Pancreas (tissue), 10 donors: Measurements from ENCODE around the gene JOSD1. TPM values are rescaled to one million over a fixed set of nuclear protein-coding genes. Genes with fewer than 3 reads are reported as not detected.

Experiments
- ATAC-seq, 4 donors: fragments of 200-7000 bp; cut with Tn5 transposase; one replicate each; pipeline versions ENCODE4 v1.8.0 to v1.9.1; 2020; ENCODE audit warnings: mild to moderate bottlenecking in 4 of 4, moderate library complexity in 4 of 4
- DNase-seq, 6 donors: peaks; one replicate each; pipeline ENCODE4 v3.0.0-alpha.2; 2020
- FAIRE-seq: peaks from 2 replicates; lab custom pipeline; 2012; peaks lifted over from hg19 to GRCh38; lab: Jason Lieb, UNC
- H3K27ac ChIP-seq, 4 donors: fragments of 200-600 bp; sonication (generic); 1 replicate in 3 of 4; 2 replicates in 1 of 4; pipeline versions ENCODE4 v1.5.0 to v1.8.0; 2020
- H3K27me3 ChIP-seq, 4 donors: fragments of 200-600 bp; one replicate each; pipeline ENCODE4 v1.8.0; 2021
- H3K36me3 ChIP-seq, 3 donors: fragments of 200-600 bp; sonication (generic) in 1 of 3; one replicate each; pipeline versions ENCODE4 v1.5.0 to v1.8.0; 2020 to 2021
- H3K4me1 ChIP-seq, 3 donors: fragments of 200-600 bp; one replicate each; pipeline ENCODE4 v1.8.0; 2021
- H3K4me3 ChIP-seq, 4 donors: fragments of 200-600 bp; sonication (generic) in 2 of 4; one replicate each; pipeline versions ENCODE4 v1.5.0 to v1.8.0; 2020 to 2021
- H3K9me3 ChIP-seq, 4 donors: fragments of 200-600 bp; one replicate each; pipeline ENCODE4 v1.8.0; 2021
- WGBS, 2 donors: extraction: QIAGEN DNeasy Blood & Tissue Kit; methylation state at CpG; one replicate each; pipeline ENCODE4 v1.1.7; 2013; 5-methylcytosine and 5-hydroxymethylcytosine counted together
- intact Hi-C, 3 donors: fragments of 100-400 bp; cut with DNase I; formaldehyde crosslinking; loops; one replicate each; pipeline versions ENCODE4 v1.11.1 to v1.14.2; 2022
- polyA plus RNA-seq, 2 donors: library from polyadenylated mRNA; stranded (reverse); fragments of 200-250 nt; gene quantifications; one replicate each; pipeline ENCODE4 v1.2.3, GENCODE V29; 2013
- total RNA-seq, 6 donors: library from RNA; stranded (reverse); fragmentation: NEBNext Ultra II Directional in 4 of 6; extraction: Animal tissue kit (Norgen Biotek cat#: 25700) in 4 of 6; gene quantifications; one replicate each; pipeline versions ENCODE4 v1.2.1 to v1.2.4, GENCODE V29; 2021 to 2023
- TF ChIP-seq, protein P1 (sequence below), 4 donors: fragments of 200-600 bp; sonication (generic) in 3 of 4; IDR thresholded peaks; one replicate each; pipeline versions ENCODE4 v1.5.0 to v1.8.0; 2021; ENCODE audit warnings: antibody characterized with exemption in 4 of 4
- donor health status: healthy with polysubstance abuse.
- donor health status: DM: no; HTN: no; CAD: no; lungs with moderate emphysema.
- donor health status: DM: no; HTN: no; CAD: no.
- donor health status: control.
- donor health status: control.
- donor health status: Bipolar disorder and iron deficiency.
- donor health status: DM: yes; HTN: yes; CAD: no.
- donor health status: DM: no; HTN: no; CAD: no.
- donor health status: DM: no; HTN: no; CAD: no.
- donor health status: DM: yes; HTN: yes; CAD: no.

JOSD1 gene
- total and polyA plus RNA-seq, 8 donors: 10.9 to 32.3 (median 20.0) TPM

- peaks cover 6 to 57% (median 35%) of the 10 kb centered on the region in 3 donors for H3K36me3 ChIP-seq
- no peaks in the 10 kb centered on the region for H3K27me3 ChIP-seq
- WGBS, 2 donors: 83 to 84% methylated on average over 13 of the region's 13 CpGs
- intact Hi-C loops: no loop called here
- peak overlapping the region; percentile 79 to 89 (median 86) for H3K27ac ChIP-seq
- DNase-seq (peak in 3 of 6 donors; percentile 46 to 51 (median 49)), ATAC-seq (no peak), FAIRE-seq (no peak)
- H3K9me3 ChIP-seq: no peaks in the 10 kb centered on the region
- H3K4me1 ChIP-seq: peaks cover 31 to 40% (median 37%) of the 10 kb centered on the region in 3 donors
- TF ChIP-seq, protein P1, sequence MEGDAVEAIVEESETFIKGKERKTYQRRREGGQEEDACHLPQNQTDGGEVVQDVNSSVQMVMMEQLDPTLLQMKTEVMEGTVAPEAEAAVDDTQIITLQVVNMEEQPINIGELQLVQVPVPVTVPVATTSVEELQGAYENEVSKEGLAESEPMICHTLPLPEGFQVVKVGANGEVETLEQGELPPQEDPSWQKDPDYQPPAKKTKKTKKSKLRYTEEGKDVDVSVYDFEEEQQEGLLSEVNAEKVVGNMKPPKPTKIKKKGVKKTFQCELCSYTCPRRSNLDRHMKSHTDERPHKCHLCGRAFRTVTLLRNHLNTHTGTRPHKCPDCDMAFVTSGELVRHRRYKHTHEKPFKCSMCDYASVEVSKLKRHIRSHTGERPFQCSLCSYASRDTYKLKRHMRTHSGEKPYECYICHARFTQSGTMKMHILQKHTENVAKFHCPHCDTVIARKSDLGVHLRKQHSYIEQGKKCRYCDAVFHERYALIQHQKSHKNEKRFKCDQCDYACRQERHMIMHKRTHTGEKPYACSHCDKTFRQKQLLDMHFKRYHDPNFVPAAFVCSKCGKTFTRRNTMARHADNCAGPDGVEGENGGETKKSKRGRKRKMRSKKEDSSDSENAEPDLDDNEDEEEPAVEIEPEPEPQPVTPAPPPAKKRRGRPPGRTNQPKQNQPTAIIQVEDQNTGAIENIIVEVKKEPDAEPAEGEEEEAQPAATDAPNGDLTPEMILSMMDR (IDR thresholded peaks at IDR 0.05): no peak
- H3K4me3 ChIP-seq: no peak overlapping the region
Measured at GRCh38 chr22:38734421-38735100, 33.8 kb upstream of the JOSD1 start.

DNA sequence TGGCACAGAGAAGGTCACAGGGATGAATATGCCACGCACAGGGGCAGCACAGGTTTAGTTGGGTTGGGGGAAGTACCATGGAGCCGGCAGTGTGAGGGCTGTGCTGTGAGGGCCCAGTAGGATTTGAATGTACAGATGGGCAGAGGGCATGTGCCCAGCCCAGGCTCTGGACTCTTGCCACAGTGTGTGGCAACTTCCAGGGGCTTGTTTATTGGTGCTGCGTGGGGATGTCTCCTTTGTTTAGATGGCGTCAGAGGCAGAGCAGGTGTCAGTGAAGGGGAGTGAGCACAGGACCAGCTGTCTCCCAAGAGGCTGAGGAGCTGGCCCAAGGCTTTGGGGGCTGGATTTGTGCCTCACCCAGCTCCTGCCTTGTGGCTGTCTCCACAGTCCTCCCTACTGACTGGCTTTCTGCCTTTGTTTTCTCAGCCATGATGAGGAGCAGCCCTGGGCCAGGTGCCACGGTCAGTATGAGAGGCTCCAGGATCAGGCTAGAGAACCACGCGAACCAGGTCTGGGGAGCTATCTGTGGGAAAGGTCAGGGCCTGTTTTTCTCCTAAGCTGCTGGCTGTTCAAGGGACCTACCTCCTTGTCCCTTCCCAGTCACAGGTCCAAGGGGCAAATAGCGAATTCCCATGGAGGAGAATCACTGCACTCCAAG, 33.1 kb upstream of the JOSD1 start:
- H3K27ac ChIP-seq: peak overlapping the region; percentile 79 to 89 (median 86)
- TF ChIP-seq, protein P1 (IDR thresholded peaks at IDR 0.05): no peak
- 20 to 21% methylated on average over 8 of the region's 8 CpGs for WGBS, 2 donors

GRCh38 chr22:38733329-38733723, 32.6 kb upstream of the JOSD1 start:
- H3K27ac ChIP-seq: peak overlapping the region; percentile 79 to 89 (median 86)
- FAIRE-seq: no peak
- H3K9me3 ChIP-seq: no peaks in the 10 kb centered on the region
- TF ChIP-seq, protein P1 (IDR thresholded peaks at IDR 0.05): peak; percentile 39 to 63 (median 52)
- ATAC-seq: peak; percentile 47 to 68 (median 58)
- 19 to 21% methylated on average over 4 of the region's 4 CpGs for WGBS, 2 donors
- H3K27me3 ChIP-seq: no peaks in the 10 kb centered on the region
- intact Hi-C loops: no loop called here
- peaks cover 31 to 40% (median 37%) of the 10 kb centered on the region in 3 donors for H3K4me1 ChIP-seq
- no peak overlapping the region for H3K4me3 ChIP-seq
- H3K36me3 ChIP-seq: peaks cover 9 to 57% (median 32%) of the 10 kb centered on the region in 3 donors
- DNase-seq: peak in 5 of 6 donors; percentile 61 to 80 (median 69)

More for the DNA sequence above, 33.1 kb upstream of the JOSD1 start:
- Histone ChIP-seq H3K27me3 (no peaks in the 10 kb centered on the region), H3K4me1 (peaks cover 31 to 40% (median 37%) of the 10 kb centered on the region in 3 donors), H3K36me3 (peaks cover 9 to 57% (median 35%) of the 10 kb centered on the region in 3 donors), H3K4me3 (no peak overlapping the region), H3K9me3 (no peaks in the 10 kb centered on the region)
- ATAC-seq (peak; percentile 38 to 57 (median 52)), DNase-seq (peak; percentile 67 to 85 (median 77)), FAIRE-seq (no peak)
- intact Hi-C loops: no loop called here

GRCh38 chr22:38732251-38732815, 31.6 kb upstream of the JOSD1 start:
- TF ChIP-seq, protein P1 (IDR thresholded peaks at IDR 0.05): no peak
- Histone ChIP-seq H3K36me3 (peaks cover 4 to 57% (median 32%) of the 10 kb centered on the region in 3 donors), H3K4me3 (peak overlapping the region in 1 of 4 donors; percentile 4), H3K4me1 (peaks cover 31 to 40% (median 37%) of the 10 kb centered on the region in 3 donors), H3K27me3 (no peaks in the 10 kb centered on the region), H3K27ac (peak overlapping the region; percentile 79 to 89 (median 86)), H3K9me3 (no peaks in the 10 kb centered on the region)
- FAIRE-seq: no peak
- 29 to 34% methylated on average over 13 of the region's 13 CpGs for WGBS, 2 donors
- peak; percentile 57 to 70 (median 66) for ATAC-seq
- DNase-seq: peak in 4 of 6 donors; percentile 69 to 85 (median 73)
- intact Hi-C loops: no loop called here
